ENCODE results near the gene LAGE3.

Gene LAGE3

GRCh38 chrX:154452823-154453222 lies 26.3 kb downstream of the LAGE3 start:
- DNase-seq: no peak

DNA sequence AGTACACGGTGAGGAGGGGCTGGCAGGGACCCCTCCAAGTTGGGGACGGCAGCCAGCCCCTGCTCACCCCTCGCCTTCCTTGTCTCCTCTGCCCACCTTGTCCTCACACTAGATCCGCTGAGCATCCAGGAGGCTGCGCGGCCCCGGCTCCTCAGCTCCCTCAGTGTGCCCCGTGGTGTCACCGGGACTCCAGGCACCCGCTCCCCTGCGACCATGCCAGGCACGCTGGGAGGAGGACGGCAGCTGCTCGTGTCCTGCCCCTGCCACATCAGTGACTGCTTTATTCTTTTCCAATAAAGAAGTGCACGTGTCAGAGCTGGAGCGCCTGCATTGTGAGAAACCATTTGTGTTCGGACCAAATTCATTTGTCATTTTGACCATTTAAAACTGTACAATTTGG lies 28.8 kb downstream of the LAGE3 start:
- DNase-seq: no peak

- DNase-seq: no peak
Observed at GRCh38 chrX:154449618-154450017, 29.5 kb downstream of the LAGE3 start.

- DNase-seq: no peak
Observed at GRCh38 chrX:154448484-154448883, 30.6 kb downstream of the LAGE3 start.

DNA sequence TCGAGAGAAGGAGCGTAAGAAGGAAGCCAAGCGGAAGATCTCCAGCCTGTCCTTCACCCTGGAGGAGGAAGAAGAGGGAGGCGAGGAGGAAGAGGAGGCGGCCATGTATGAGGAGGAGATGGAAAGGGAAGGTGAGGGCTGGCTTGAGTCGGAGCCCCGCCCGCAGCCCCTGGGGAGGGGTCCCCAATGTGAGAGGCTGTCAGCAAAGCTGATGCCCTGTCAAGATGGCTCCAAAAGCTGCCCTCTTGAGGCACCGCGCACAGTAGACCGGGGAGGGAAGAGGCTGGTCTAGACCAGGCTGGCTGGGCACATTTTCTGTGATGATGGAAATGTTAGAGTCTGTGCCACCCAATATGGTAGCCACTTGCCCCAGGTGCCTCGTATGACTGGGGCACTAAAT lies 32.7 kb downstream of the LAGE3 start:
- DNase-seq: no peak

DNA sequence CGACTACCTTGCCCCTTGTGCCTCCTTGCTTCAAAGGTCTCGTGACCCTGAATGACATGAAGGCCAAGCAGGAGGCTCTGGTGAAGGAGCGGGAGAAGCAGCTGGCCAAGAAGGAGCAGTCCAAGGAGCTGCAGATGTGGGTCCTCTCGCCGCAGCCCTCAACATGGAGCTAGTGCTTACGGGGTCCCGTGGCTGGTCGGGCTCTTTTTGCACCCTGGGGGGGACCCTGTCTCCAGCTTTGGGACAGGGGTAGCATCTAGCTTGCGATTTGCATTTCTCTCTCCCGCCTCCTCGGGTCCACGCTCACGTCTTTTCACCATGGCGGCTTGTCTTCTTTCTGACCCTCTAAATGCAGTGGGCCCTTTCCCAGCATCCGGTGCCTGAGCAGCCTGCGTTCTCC lies 33.3 kb downstream of the LAGE3 start:
- no peak for DNase-seq

DNA sequence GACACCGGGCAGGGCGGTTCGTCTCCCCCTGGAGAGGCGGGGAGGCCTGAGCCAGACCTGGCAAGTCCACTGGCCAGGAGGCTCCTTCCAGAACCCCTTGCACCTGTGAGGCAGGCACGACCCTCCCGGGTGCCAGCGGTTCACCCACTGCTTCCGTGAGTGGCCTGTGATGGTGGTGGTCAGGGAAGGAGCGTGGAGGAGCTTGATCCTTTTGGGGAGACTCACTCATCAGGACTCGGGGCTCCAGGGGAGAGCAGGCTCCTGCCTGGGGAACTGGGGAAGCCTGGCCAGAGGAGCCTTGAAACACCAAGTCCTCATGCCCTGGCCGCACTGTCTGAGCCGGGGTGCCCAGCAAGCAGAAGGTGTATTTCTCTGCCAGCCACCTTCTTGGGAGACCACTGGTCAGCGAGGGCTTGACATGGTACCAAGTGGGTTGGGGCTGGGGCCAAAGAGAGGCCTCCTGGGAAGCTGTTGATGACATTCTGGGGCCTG lies 34.3 kb downstream of the LAGE3 start:
- no peak for DNase-seq

DNA sequence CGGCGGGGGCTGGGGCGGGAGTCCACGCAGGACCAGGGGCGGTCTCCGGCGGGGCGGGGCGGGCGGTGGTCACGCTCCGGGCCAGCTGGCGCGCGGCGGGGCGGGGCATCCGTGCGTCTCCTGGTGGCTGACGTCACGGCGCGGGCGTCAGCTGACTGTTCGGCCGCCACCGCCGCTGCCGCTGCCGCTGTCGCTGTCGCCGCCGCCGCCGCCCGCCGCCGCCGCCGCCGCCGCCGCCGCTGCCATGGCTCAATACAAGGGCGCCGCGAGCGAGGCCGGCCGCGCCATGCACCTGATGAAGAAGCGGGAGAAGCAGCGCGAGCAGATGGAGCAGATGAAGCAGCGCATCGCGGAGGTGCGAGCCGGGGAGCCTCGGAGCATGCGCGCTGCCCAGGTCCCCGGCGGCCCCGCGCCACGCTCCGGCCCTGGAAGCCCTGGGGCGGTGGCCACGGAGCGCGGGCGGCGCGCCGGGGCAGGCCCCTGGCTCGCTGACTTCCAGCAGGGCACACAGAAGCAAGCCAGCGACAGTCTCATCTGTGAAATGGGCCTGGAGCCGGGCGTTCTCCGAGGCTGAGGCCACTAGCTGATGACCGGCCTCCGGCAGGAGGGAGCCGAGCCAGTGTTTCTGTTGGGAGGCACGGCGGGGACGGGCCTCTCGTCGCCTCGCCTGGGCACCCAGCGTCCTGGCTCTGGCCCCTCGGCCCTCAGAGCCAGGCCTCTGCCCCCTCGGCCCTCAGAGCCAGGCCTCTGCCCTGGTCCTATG lies 34.9 kb downstream of the LAGE3 start, which contains the start of gene FAM50A:
Gene FAM50A, plus strand, starts transcription at position 150 of the 763 bp plus-strand sequence. Its CDS starts 95 bp downstream, at position 245.
- peak; percentile 45 for DNase-seq

GRCh38 chrX:154443479-154443910 lies 35.6 kb downstream of the LAGE3 start:
- no peak for DNase-seq

DNA sequence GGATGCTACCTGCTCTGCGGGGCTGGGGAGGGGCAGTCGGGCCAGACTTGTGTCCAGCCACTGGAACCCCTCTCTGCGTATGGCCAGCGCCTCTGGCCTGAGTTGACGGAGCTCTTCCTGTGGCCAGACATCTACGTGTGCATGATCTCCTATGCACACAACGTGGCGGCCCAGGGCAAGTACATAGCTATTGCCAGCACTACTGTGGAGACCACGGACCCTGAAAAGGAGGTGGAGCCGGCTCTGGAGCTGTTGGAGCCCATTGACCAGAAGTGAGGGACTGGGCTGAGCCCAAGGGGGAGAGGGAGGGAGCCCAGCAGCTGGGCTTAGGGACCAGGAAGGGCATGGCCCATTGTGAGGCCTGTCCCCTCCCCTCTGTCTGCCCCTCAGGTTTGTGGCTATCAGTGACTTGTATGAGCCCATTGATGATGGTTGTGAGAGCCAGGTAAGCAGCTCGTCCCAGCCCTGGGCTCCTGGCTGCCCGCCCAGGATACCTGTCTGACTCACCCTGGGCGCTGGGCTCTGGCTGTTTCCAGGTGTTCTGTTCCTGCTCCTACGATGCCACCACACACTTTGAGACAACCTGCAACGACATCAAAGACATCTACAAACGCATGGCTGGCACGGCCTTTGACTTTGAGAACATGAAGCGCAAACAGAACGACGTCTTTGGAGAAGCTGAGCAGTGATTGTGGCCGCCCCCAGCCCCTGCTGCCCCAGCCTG lies 36.9 kb downstream of the LAGE3 start:
- DNase-seq: no peak

DNA sequence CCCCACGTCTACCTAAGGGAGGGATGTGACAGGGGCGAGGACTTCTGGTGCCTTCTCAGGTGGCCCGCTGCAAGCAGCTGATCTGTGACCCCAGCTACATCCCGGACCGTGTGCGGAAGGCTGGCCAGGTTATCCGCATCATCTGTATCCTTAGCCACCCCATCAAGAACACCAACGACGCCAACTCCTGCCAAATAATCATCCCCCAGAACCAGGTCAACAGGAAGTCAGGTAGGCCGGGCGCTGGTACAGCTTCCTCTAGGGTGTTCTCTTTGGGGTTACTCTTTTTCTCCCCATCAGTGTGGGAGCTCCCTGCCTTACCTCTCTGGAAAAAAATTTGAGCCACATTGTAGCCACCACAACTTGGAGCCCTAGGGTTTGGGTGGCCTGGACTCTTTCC lies 37.5 kb downstream of the LAGE3 start:
- DNase-seq: no peak

GRCh38 chrX:154440623-154441357 lies 38.3 kb downstream of the LAGE3 start:
- DNase-seq: no peak

DNA sequence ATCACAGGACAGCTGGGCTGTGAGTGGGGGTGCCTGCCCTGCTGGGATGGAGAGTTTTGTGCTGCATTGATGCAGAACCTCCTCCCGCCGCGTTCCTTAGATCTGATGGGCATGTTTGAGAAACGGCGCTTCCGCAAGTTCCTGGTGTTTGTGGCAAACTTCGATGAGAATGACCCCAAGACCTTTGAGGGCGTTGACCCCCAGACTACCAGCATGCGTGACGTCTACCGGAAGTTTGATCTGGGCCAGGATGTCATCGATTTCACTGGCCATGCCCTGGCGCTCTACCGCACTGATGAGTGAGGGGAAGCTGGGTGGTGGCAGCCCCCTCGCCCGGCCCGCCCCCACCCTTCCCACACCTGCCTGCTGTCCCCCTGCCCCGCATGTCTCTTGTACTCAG lies 39.2 kb downstream of the LAGE3 start:
- no peak for DNase-seq

DNA sequence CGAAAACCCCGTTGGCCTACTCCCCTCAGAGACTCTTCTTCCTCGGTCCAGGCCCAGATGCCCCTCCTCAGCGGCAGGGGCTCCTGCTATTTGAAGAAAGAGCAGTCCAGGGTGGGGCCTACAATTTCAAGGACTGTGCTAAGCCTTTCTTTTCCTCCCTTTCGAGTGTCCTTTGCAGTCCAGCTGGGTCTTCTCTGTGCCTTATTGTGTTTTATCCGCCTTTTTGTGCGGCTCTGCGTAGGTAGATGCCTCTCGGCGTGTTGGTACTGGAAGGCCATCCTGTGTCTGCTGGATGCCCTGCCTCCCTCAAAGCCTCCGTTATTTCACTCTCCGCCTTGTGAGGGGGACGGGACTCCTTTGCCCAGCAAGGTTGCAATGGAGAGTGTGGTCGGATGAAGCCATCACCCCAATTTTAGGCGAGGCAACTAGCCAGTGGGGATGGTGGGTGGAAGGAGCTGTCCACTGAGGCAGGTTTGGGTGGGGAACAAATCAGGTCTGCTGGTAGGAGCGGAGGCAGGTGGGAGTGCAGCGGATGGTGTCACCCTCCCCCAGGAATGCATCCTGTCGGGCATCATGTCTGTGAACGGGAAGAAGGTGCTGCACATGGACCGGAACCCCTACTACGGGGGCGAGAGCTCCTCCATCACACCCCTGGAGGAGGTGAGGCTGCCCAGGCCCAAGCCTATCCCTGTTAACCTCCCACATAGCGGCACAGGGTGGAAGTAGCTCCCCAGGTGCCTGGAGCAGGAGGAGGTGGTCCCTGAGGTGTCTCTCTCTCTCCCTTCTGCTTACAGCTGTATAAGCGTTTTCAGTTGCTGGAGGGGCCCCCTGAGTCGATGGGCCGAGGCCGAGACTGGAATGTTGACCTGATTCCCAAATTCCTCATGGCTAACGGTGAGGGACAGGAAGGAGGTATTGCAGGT lies 40.8 kb downstream of the LAGE3 start:
- DNase-seq: no peak

- peak; percentile 22 for DNase-seq
Observed at GRCh38 chrX:154436983-154437752, 41.9 kb downstream of the LAGE3 start, which contains the start of gene GDI1. Gene GDI1 (plus strand): TSS chrX:154437154. CDS start chrX:154437255, 101 bp downstream.

GRCh38 chrX:154436374-154436982 lies 42.6 kb downstream of the LAGE3 start:
- DNase-seq: no peak

DNA sequence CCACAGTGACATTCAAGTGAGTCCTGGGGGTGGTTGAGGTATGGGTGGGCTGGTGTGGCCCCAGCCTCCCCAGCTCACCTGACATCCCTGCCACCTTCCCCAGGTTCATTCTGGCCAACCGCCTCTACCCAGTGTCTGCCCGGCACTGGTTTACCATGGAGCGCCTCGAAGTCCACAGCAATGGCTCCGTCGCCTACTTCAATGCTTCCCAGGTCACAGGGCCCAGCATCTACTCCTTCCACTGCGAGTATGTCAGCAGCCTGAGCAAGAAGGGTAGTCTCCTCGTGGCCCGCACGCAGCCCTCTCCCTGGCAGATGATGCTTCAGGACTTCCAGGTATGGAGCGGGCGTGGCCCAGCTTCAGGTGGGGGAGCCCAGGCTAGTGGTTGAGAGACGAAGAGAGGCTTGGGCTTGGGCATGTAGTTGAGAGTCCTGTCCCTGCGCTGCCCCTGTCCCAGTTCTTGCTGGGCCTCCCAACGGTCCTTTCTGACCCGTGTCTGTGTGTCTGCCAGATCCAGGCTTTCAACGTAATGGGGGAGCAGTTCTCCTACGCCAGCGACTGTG lies 43.8 kb downstream of the LAGE3 start:
- no peak for DNase-seq

DNA sequence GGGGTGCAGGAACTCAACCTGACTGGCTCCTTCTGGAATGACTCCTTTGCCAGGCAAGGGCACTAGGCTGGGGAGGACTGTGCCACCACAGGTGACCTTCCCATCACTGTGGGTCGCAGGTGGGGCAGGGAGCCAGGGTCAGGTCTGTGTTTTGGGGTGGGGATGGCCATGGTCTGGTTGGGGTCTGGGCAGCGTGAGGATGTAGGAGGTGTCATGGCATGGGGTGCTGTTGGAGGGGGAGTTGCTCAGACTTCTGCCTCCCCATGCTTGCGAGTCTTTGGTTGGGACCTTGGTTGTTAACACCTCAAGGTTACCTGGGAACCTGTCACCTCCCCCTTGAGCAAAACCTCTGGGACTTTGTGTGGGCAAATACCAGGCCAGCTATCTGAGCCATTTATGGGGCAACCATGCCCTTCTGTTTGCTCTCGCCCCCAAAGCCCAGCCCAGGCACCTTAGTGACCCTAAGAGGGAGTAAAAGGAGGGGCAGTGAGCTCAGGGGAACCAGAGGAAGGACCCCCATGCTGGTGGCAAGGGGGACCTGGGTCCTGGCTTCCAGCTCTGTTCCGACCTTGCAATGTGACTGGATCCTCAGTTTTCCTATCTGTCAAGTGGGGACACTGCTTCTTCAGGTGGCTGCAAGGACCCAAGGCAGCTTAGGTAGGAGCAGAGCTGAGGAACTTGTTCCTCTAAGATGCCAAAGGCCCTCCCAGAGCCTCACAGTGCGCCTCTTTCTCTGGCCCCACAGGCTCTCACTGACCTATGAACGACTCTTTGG lies 44.5 kb downstream of the LAGE3 start:
- DNase-seq: no peak

- no peak for DNase-seq
Observed at GRCh38 chrX:154433605-154434004, 45.5 kb downstream of the LAGE3 start.

DNA sequence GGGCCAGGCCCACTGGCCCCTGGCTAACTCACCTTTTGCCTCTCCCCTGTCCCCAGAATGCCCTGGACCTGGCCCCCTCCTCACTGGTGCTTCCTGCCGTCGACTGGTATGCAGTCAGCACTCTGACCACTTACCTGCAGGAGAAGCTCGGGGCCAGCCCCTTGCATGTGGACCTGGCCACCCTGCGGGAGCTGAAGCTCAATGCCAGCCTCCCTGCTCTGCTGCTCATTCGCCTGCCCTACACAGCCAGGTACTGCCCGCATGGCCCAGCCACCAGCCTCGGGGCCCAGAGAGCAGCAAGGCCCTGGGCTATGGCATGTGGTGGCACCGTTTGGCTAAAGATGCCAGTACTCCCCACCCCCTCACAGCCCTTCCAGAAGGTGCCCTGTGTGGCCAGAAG lies 46.9 kb downstream of the LAGE3 start:
- no peak for DNase-seq

Data from NCI-H226 (cell line).